ENCODE results near the gene MPP3.

GRCh38 chr17:43753493-43754129, 79.3 kb downstream of the MPP3 start:
- no peak for TF ChIP-seq POLR2A (IDR thresholded peaks at IDR 0.05; ENCODE audit: low read depth, low read length)
- no peak for TF ChIP-seq CTCF (conservative IDR thresholded peaks at IDR 0.05; ENCODE audit: low read depth, low read length)
- TF ChIP-seq SMC3 (IDR thresholded peaks at IDR 0.05; ENCODE audit: low read depth, low read length) = no peak
- TF ChIP-seq RCOR1 (IDR thresholded peaks at IDR 0.05; ENCODE audit: insufficient replicate concordance, low read length) = no peak
- no peak for TF ChIP-seq CEBPB (IDR thresholded peaks at IDR 0.05; ENCODE audit: low read depth, low read length)
- TF ChIP-seq ELK1 (IDR thresholded peaks at IDR 0.05; ENCODE audit: borderline replicate concordance, low read depth, low read length) = no peak
- no peak for TF ChIP-seq RAD21 (IDR thresholded peaks at IDR 0.05; ENCODE audit: low read length)
- no peak for TF ChIP-seq MAZ (IDR thresholded peaks at IDR 0.05; ENCODE audit: borderline replicate concordance, low read depth, low read length)
- TF ChIP-seq BHLHE40 (IDR thresholded peaks at IDR 0.05; ENCODE audit: low read depth, low read length) = no peak
- no peak for TF ChIP-seq CHD1 (IDR thresholded peaks at IDR 0.05; ENCODE audit: low read depth, low read length)
- no peak for TF ChIP-seq FOS (IDR thresholded peaks at IDR 0.05; ENCODE audit: low read depth, low read length)
- TF ChIP-seq RFX5 (IDR thresholded peaks at IDR 0.05; ENCODE audit: low read depth, low read length) = no peak
- no peak for TF ChIP-seq MXI1 (IDR thresholded peaks at IDR 0.05; ENCODE audit: borderline replicate concordance, low read depth, low read length)
